ENCODE results near the gene PLD6.

PLD6 gene

GRCh38 chr17:17231621-17232302 is 25.6 kb upstream of the PLD6 start:
- TF ChIP-seq CTCF (IDR thresholded peaks at IDR 0.05; ENCODE audit: insufficient read depth, low read length, poor library complexity, severe bottlenecking) = no peak
- no peak for TF ChIP-seq EZH2phosphoT487 (conservative IDR thresholded peaks at IDR 0.05; ENCODE audit: low read length)
- Histone ChIP-seq H3K27me3 (ENCODE audit: low read length) (no peaks in the 10 kb centered on the region), H3K79me2 (ENCODE audit: insufficient read depth, low read length) (peaks cover 17% of the 10 kb centered on the region), H3K4me2 (ENCODE audit: low read depth, low read length, poor library complexity, severe bottlenecking) (no peak overlapping the region), H3K9ac (ENCODE audit: low read length) (no peak overlapping the region), H3K9me3 (ENCODE audit: insufficient read depth, low read length) (no peaks in the 10 kb centered on the region), H3K27ac (ENCODE audit: low read depth, low read length) (no peak overlapping the region), H3K9me2 (replicated peaks; ENCODE audit: insufficient read depth, low read length) (no peaks in the 10 kb centered on the region), H4K20me1 (ENCODE audit: low read depth, low read length) (no peaks in the 10 kb centered on the region), H2AFZ (ENCODE audit: low read depth, low read length, severe bottlenecking) (no peak overlapping the region), H3F3A (ENCODE audit: insufficient read depth) (no peaks in the 10 kb centered on the region), H3K4me3 (ENCODE audit: insufficient read depth, low read length, poor library complexity, severe bottlenecking) (no peak overlapping the region), H3K36me3 (ENCODE audit: low read length) (no peaks in the 10 kb centered on the region)

- Histone ChIP-seq H3K36me3 (ENCODE audit: low read length) (no peaks in the 10 kb centered on the region; the same call in 1 of the 2 replicates), H4K20me1 (ENCODE audit: low read depth, low read length) (no peaks in the 10 kb centered on the region), H3K9ac (ENCODE audit: low read length) (no peak overlapping the region)
Observed at GRCh38 chr17:17229416-17230384, 23.6 kb upstream of the PLD6 start.

More at GRCh38 chr17:17229416-17230384, 23.6 kb upstream of the PLD6 start:
- no peak overlapping the region for H3K27ac ChIP-seq (ENCODE audit: low read depth, low read length)
- TF ChIP-seq CTCF (IDR thresholded peaks at IDR 0.05; ENCODE audit: insufficient read depth, low read length, poor library complexity, severe bottlenecking) = no peak
- TF ChIP-seq EZH2phosphoT487 (conservative IDR thresholded peaks at IDR 0.05; ENCODE audit: low read length) = no peak
- H3K9me3 ChIP-seq (ENCODE audit: insufficient read depth, low read length) = no peaks in the 10 kb centered on the region
- H3K4me3 ChIP-seq (ENCODE audit: insufficient read depth, low read length, poor library complexity, severe bottlenecking) = no peak overlapping the region
- H3K27me3 ChIP-seq (ENCODE audit: low read length) = no peaks in the 10 kb centered on the region
- no peak overlapping the region for H2AFZ ChIP-seq (ENCODE audit: low read depth, low read length, severe bottlenecking)
- no peaks in the 10 kb centered on the region; the same call in 1 of the 2 replicates for H3K79me2 ChIP-seq (ENCODE audit: insufficient read depth, low read length)
- H3F3A ChIP-seq (ENCODE audit: insufficient read depth) = no peaks in the 10 kb centered on the region
- H3K9me2 ChIP-seq (replicated peaks; ENCODE audit: insufficient read depth, low read length) = no peaks in the 10 kb centered on the region
- H3K4me2 ChIP-seq (ENCODE audit: low read depth, low read length, poor library complexity, severe bottlenecking) = no peak overlapping the region
